Mesenchymal stem cell (in vitro differentiated cells and primary cell): Measurements from ENCODE around the gene FLRT3.

Source experiments
- DNase-seq: peaks from one replicate; pipeline ENCODE4 v3.0.0-alpha.2; 2013
- H2AFZ ChIP-seq: one replicate; pipeline ENCODE4 v1.6.1; 2013; ENCODE audit warnings: low read depth, mild to moderate bottlenecking, control low read depth, inconsistent platforms, low read length, moderate library complexity
- H2AK5ac ChIP-seq: 2 replicates; pipeline ENCODE4 v1.6.1; 2013; ENCODE audit warnings: low read length, moderate library complexity, mild to moderate bottlenecking, inconsistent platforms; ENCODE audit not compliant: severe bottlenecking
- H2BK120ac ChIP-seq: one replicate; pipeline ENCODE4 v1.6.1; 2013; ENCODE audit warnings: low read depth, mild to moderate bottlenecking, inconsistent platforms, low read length, moderate library complexity
- H2BK12ac ChIP-seq, 2 experiments: one replicate each; pipeline ENCODE4 v1.6.1; 2013; ENCODE audit warnings: inconsistent platforms in 2 of 2, low read length in 2 of 2, mild to moderate bottlenecking in 2 of 2, moderate library complexity in 2 of 2, control low read depth in 1 of 2
- H2BK15ac ChIP-seq: one replicate; pipeline ENCODE4 v1.6.1; 2013; ENCODE audit warnings: mild to moderate bottlenecking, low read depth, inconsistent platforms; ENCODE audit not compliant: poor library complexity, severe bottlenecking
- H2BK5ac ChIP-seq: 2 replicates; pipeline ENCODE4 v1.6.1; 2013; ENCODE audit warnings: low read depth, mild to moderate bottlenecking, low read length, control low read depth, inconsistent platforms; ENCODE audit not compliant: poor library complexity, severe bottlenecking
- H3K14ac ChIP-seq, 2 experiments: one replicate each; pipeline ENCODE4 v1.6.1; 2013; ENCODE audit warnings: inconsistent platforms in 2 of 2, low read length in 2 of 2, control low read depth in 1 of 2, mild to moderate bottlenecking in 1 of 2, moderate library complexity in 1 of 2
- H3K18ac ChIP-seq, 2 experiments: one replicate each; pipeline ENCODE4 v1.6.1; 2013; ENCODE audit warnings: inconsistent platforms in 2 of 2, low read length in 2 of 2, control low read depth in 1 of 2, low read depth in 1 of 2, mild to moderate bottlenecking in 1 of 2
- H3K23ac ChIP-seq, 2 experiments: one replicate each; pipeline ENCODE4 v1.6.1; 2013; ENCODE audit warnings: inconsistent platforms in 2 of 2, low read length in 2 of 2, mild to moderate bottlenecking in 2 of 2, moderate library complexity in 2 of 2, control low read depth in 1 of 2
- H3K27ac ChIP-seq: 2 replicates; pipeline ENCODE4 v1.5.1; 2013; ENCODE audit warnings: mild to moderate bottlenecking, moderate library complexity, low read length, control low read depth, inconsistent platforms; ENCODE audit not compliant: poor library complexity, severe bottlenecking
- H3K27me3 ChIP-seq, 2 experiments: 2 replicates each; pipeline versions ENCODE4 v1.6.1 to v1.7.0; 2013; ENCODE audit warnings: low read length in 2 of 2, mild to moderate bottlenecking in 2 of 2, moderate library complexity in 2 of 2, control low read depth in 1 of 2, inconsistent platforms in 1 of 2; ENCODE audit not compliant: control insufficient read depth in 1 of 2, insufficient read depth in 1 of 2
- H3K36me3 ChIP-seq, 2 experiments: 2 replicates each; pipeline versions ENCODE4 v1.6.1 to v1.7.0; 2013; ENCODE audit warnings: low read length in 2 of 2, control low read depth in 1 of 2, inconsistent platforms in 1 of 2, low read depth in 1 of 2, mild to moderate bottlenecking in 1 of 2; ENCODE audit not compliant: insufficient read depth in 2 of 2, control insufficient read depth in 1 of 2
- H3K4ac ChIP-seq, 2 experiments: one replicate each; pipeline ENCODE4 v1.6.1; 2013; ENCODE audit warnings: inconsistent platforms in 2 of 2, low read length in 2 of 2, mild to moderate bottlenecking in 2 of 2, moderate library complexity in 2 of 2, control low read depth in 1 of 2, low read depth in 1 of 2
- H3K4me1 ChIP-seq: 2 replicates; pipeline ENCODE4 v1.6.1; 2013; ENCODE audit warnings: low read depth, low read length, control low read depth; ENCODE audit not compliant: control insufficient read depth, insufficient read depth
- H3K4me2 ChIP-seq: 2 replicates; pipeline ENCODE4 v1.6.1; 2013; ENCODE audit warnings: low read length, mild to moderate bottlenecking, inconsistent platforms; ENCODE audit not compliant: poor library complexity, severe bottlenecking
- H3K4me3 ChIP-seq, 2 experiments: 2 replicates each; pipeline versions ENCODE4 v1.5.1 to v1.7.0; 2013; ENCODE audit warnings: low read length in 2 of 2, mild to moderate bottlenecking in 2 of 2, control low read depth in 1 of 2, low read depth in 1 of 2; ENCODE audit not compliant: insufficient read depth in 1 of 2
- H3K79me1 ChIP-seq: replicated peaks from 2 replicates; pipeline ENCODE4 v1.6.1; 2013; ENCODE audit warnings: mild to moderate bottlenecking, control low read depth, low read length, inconsistent platforms; ENCODE audit not compliant: poor library complexity, severe bottlenecking
- H3K9ac ChIP-seq: 2 replicates; pipeline ENCODE4 v1.7.0; 2013; ENCODE audit warnings: mild to moderate bottlenecking, low read length, moderate library complexity
- H3K9me3 ChIP-seq: 2 replicates; pipeline ENCODE4 v1.7.0; 2013; ENCODE audit warnings: mild to moderate bottlenecking, low read length; ENCODE audit not compliant: control insufficient read depth
- H4K8ac ChIP-seq: one replicate; pipeline ENCODE4 v1.6.1; 2013; ENCODE audit warnings: inconsistent platforms, mild to moderate bottlenecking, low read length, moderate library complexity
- H4K91ac ChIP-seq: one replicate; pipeline ENCODE4 v1.6.1; 2013; ENCODE audit warnings: mild to moderate bottlenecking, low read length, inconsistent platforms
- WGBS: methylation state at CpG from one replicate; pipeline ENCODE4 v1.1.7; 2013; ENCODE audit warnings: mixed read lengths; 5-methylcytosine and 5-hydroxymethylcytosine counted together

FLRT3 gene

DNA sequence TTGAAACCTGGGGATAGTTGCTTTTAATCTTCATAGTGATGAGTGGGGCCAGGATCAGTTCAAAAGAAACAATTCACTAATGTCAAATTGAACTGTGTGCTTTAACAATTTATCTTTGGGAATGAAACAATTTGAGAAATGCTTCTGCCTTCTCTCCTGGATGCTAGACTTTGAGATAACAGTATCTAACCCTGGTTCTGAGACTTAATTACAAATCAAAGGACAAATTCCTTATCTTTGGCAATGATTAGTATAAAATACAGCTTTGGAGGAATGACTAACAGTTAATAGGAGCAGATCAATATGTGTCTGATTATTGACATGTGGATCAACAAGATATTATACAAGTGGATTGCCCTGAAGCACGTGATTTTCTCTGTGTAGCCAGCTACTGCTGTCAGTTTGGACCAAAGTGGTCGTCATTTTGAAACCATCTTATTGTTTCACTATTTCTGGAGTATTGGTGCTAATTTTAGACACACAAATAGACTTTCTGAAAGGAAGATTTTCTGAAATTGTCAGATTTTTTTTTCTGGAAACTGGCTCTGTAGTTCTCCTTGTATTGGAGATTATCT lies 6.2 kb upstream of the FLRT3 start:
- Histone ChIP-seq H2BK12ac (no peak overlapping the region), H2BK5ac (no peak overlapping the region), H3K27ac (no peak overlapping the region), H2AFZ (no peak overlapping the region), H3K9ac (no peak overlapping the region), H3K79me1 (no peaks in the 10 kb centered on the region), H3K9me3 (no peaks in the 10 kb centered on the region), H2BK120ac (no peak overlapping the region), H2AK5ac (no peak overlapping the region), H4K91ac (no peak overlapping the region), H3K36me3 (no peaks in the 10 kb centered on the region), H3K23ac (no peak overlapping the region), H3K4ac (no peak overlapping the region), H3K4me2 (no peak overlapping the region), H3K27me3 (no peaks in the 10 kb centered on the region), H2BK15ac (no peak overlapping the region), H3K4me1 (no peaks in the 10 kb centered on the region), H4K8ac (no peak overlapping the region), H3K4me3 (no peak overlapping the region), H3K14ac (no peak overlapping the region), H3K18ac (no peak overlapping the region)
- 88% methylated on average over 1 of the region's 2 CpGs for WGBS
- DNase-seq: no peak

DNA sequence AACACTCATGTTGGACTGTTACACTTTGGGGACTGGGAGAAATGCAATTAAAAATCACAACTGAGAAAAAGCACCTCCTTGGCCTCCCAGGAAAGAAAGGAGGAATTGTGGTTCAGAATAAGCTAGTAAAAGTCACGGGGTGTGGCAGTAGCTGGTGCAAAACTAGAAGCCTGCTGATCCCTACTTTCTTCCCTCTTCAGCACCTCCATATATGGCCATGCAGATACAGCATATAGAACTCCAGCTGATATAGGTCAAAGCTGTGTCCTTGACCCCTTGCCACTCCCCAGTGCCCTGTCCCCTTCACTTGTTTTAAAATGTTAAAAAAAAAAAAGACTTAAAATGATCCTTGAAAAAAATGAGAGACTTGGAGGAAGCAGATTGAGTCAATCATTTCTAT lies 5.5 kb upstream of the FLRT3 start:
- Histone ChIP-seq H3K14ac (no peak overlapping the region), H4K91ac (no peak overlapping the region), H3K4me2 (no peak overlapping the region), H2BK120ac (no peak overlapping the region), H2BK15ac (no peak overlapping the region), H2AK5ac (no peak overlapping the region), H2BK12ac (no peak overlapping the region), H3K36me3 (no peaks in the 10 kb centered on the region), H3K4me1 (no peaks in the 10 kb centered on the region), H2AFZ (no peak overlapping the region), H3K27ac (no peak overlapping the region), H4K8ac (no peak overlapping the region), H3K18ac (no peak overlapping the region), H3K79me1 (no peaks in the 10 kb centered on the region), H3K4me3 (no peak overlapping the region), H2BK5ac (no peak overlapping the region), H3K27me3 (no peaks in the 10 kb centered on the region), H3K9me3 (no peaks in the 10 kb centered on the region), H3K23ac (no peak overlapping the region), H3K4ac (no peak overlapping the region), H3K9ac (no peak overlapping the region)
- DNase-seq: no peak
- 29% methylated on average over 1 of the region's 1 CpG for WGBS

DNA sequence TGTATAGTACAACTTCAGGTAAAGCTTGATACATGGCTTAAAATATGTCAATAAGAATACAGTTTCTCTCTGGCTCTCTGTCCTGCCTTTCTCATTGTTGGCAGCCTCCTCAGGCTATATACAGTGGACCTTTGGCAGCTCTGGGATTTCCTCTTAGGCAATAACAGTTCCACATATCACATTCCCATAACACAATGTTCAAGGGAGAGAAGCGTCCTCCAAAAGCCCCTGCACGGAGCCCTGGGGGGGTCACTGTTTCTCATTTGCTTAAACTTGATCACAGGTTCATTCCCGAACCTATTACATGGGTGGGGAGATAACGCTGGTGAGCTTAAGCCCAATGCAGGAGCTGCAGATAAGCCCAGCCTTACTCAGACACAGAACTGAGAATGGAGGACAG lies 4.4 kb upstream of the FLRT3 start:
- H3K36me3 ChIP-seq: no peaks in the 10 kb centered on the region
- H3K4me3 ChIP-seq: peak overlapping the region in 1 of 2 experiments; percentile 27
- no peak overlapping the region for H3K14ac ChIP-seq
- no peak overlapping the region for H2BK5ac ChIP-seq
- no peak overlapping the region for H2AFZ ChIP-seq
- H3K4me2 ChIP-seq: no peak overlapping the region
- DNase-seq: no peak
- no peak overlapping the region for H4K91ac ChIP-seq
- no peak overlapping the region for H3K4ac ChIP-seq
- H3K23ac ChIP-seq: no peak overlapping the region
- no peaks in the 10 kb centered on the region for H3K4me1 ChIP-seq
- H3K79me1 ChIP-seq: no peaks in the 10 kb centered on the region
- no peaks in the 10 kb centered on the region for H3K27me3 ChIP-seq
- no peak overlapping the region for H2BK12ac ChIP-seq
- 83% methylated on average over 4 of the region's 4 CpGs for WGBS
- H2AK5ac ChIP-seq: no peak overlapping the region
- H2BK15ac ChIP-seq: no peak overlapping the region
- no peak overlapping the region for H3K9ac ChIP-seq
- no peak overlapping the region for H4K8ac ChIP-seq
- no peak overlapping the region for H2BK120ac ChIP-seq
- no peaks in the 10 kb centered on the region for H3K9me3 ChIP-seq
- H3K27ac ChIP-seq: no peak overlapping the region
- H3K18ac ChIP-seq: no peak overlapping the region

DNA sequence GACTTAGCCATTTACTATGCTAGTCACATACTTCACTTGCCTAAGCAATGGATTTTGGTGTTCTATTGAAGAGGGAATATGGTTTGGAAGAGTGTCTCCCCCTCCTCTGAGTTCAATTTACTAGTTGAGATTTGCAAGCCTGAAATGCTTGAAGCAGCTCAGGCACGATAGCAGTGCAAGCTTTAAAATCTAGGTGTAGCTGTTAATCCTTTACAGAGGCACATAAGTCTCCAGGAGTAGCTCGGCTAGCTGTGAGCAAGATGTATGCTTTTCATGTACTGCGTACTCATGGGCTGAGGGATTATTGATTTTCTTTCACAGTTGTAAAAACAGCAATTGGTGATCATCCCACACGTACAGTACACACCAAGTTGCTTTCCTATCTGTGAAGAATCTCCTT lies 726 bp downstream of the FLRT3 start:
- no peak overlapping the region for H3K23ac ChIP-seq
- no peak overlapping the region for H3K18ac ChIP-seq
- H2BK5ac ChIP-seq: no peak overlapping the region
- no peak overlapping the region for H2AFZ ChIP-seq
- no peak overlapping the region for H2BK12ac ChIP-seq
- H4K8ac ChIP-seq: no peak overlapping the region
- H3K27ac ChIP-seq: no peak overlapping the region
- no peak overlapping the region for H3K14ac ChIP-seq
- peak overlapping the region; percentile 39 for H3K4me2 ChIP-seq
- H3K9ac ChIP-seq: peak overlapping the region; percentile 84
- H3K36me3 ChIP-seq: no peaks in the 10 kb centered on the region
- H3K4ac ChIP-seq: no peak overlapping the region
- H2BK15ac ChIP-seq: no peak overlapping the region
- no peaks in the 10 kb centered on the region for H3K9me3 ChIP-seq
- peak overlapping the region in 1 of 2 experiments; percentile 78 for H3K4me3 ChIP-seq
- WGBS: 17% methylated on average over 2 of the region's 4 CpGs
- H3K4me1 ChIP-seq: no peaks in the 10 kb centered on the region
- H2AK5ac ChIP-seq: no peak overlapping the region
- H2BK120ac ChIP-seq: no peak overlapping the region
- H4K91ac ChIP-seq: no peak overlapping the region
- H3K27me3 ChIP-seq: no peaks in the 10 kb centered on the region
- peaks cover 1% of the 10 kb centered on the region for H3K79me1 ChIP-seq
- DNase-seq: peak; percentile 19
